GM19023 (cell line): ENCODE results near the gene MAGOH.
A peak's percentile ranks its signal among the peaks of the same experiment; 100 is the strongest.
"Not testable (repeated sequence)": the region's sequence is repeated elsewhere in the genome, so short reads cannot be mapped to it uniquely, and the experiment has no call there.

ENCODE experiments used
- ATAC-seq: cut with Tn5 transposase; IDR thresholded peaks from one replicate; pipeline ENCODE4 v1.9.1; 2021; ENCODE audit warnings: mild to moderate bottlenecking, moderate library complexity; ENCODE audit not compliant: unreplicated experiment

The MAGOH gene

DNA sequence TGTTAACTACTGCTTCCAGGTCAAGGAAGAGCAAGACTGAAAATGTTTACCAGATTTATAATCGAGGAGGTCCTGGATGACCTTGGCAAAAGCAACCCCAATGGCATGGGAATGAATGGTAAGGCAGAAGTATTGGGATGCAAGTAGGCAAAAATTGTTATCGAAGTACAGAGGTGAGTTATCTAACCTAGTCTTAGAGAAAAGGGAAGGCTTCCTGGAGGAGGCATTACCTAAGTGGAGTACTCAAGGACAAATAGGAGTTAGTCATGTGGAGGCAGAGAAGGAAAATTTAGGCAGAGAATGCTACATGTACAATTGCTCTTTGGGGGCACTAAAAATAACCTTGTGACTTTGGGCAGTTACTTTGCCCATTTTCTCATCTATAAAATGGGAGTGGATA lies 3.5 kb upstream of the MAGOH start:
- no peak for ATAC-seq

- ATAC-seq: no peak
Observed at GRCh38 chr1:53237638-53238037, 680 bp downstream of the MAGOH start.

- no peak for ATAC-seq
Observed at GRCh38 chr1:53220962-53221286, 17.4 kb downstream of the MAGOH start.

DNA sequence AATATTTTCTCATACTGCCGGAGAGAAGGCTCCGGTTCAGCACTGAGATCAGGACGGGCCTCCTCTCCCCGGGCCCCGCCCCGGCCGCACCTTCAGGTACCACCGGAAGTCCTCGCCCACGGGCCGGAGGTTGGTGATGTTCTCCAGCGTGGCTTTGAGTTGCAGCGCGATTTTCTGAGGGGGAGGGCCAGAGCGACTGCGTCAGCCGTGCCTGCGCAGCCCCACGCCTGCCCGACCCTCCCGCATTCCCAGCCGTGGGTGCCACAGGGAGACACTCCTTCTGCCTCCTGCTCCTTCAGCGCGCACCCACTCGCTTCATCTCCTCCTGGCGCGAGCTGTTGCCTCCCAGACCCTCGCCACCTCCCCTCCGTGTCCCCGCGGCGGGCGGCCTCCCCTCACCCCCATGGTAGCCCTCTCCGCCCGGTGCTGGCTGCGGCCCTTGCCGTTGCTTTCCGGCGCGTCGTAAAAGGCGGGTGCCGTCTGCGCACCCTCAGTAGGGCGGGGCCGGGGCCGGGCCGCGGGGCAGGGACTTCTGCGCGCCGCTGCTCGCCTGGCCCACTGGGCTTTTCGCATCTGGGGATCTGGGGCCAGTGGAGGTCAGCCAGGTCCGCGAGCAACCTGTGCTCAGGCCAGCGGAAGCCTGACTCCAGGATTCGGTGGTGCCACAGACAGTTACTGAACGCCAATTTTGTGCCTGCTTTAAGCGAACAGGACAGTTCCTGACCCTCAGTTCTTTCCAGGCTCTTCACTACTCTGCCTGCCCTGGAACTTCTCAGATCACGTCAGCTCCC lies 18.0 kb downstream of the MAGOH start, which contains the start of gene CZIB:
Gene CZIB (minus strand): TSS at position 464 of the 791 bp plus-strand sequence. CDS start 59 bp downstream, at position 405.
- ATAC-seq: peak; percentile 91

GRCh38 chr1:53219711-53220110 lies 18.6 kb downstream of the MAGOH start:
- ATAC-seq: no peak

- ATAC-seq: no peak
Observed at GRCh38 chr1:53218201-53218600, 20.1 kb downstream of the MAGOH start.

DNA sequence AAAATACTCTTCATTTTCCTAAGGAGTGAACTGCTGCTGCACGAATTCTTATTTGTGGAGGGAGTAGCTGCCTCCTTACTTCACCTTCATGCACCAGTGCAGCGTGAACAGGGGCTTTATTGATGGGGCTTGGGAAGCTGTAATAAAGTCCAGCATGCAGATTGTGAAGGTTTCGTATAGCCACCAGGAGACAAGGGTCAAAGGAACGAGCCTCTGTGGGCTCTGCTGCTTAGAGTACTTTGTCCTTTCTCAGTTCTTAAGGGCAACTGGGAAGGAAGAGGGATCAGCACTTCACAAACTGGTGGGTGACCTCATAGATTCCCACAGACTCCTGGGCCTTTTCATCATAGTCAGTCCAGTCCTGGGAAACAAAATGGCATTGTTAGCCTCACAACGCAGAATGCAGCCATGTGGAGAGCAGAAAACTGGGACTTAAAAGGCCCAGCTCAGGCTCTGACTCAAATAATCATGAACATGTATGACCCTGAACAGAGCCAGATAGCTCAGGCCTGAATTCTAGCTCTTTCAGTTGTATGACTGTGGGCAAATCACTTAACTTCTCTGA lies 23.9 kb downstream of the MAGOH start:
- no peak for ATAC-seq

DNA sequence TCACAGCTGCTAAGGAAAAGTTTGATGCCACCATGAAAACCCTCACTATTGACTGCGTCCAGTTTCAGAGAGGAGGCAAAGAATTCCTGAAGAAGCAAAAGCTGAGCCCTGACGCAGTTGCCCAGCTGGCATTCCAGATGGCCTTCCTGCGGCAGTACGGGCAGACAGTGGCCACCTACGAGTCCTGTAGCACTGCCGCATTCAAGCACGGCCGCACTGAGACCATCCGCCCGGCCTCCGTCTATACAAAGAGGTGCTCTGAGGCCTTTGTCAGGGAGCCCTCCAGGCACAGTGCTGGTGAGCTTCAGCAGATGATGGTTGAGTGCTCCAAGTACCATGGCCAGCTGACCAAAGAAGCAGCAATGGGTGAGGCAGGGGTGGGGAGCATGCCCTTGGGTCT lies 27.4 kb downstream of the MAGOH start:
- ATAC-seq: no peak

DNA sequence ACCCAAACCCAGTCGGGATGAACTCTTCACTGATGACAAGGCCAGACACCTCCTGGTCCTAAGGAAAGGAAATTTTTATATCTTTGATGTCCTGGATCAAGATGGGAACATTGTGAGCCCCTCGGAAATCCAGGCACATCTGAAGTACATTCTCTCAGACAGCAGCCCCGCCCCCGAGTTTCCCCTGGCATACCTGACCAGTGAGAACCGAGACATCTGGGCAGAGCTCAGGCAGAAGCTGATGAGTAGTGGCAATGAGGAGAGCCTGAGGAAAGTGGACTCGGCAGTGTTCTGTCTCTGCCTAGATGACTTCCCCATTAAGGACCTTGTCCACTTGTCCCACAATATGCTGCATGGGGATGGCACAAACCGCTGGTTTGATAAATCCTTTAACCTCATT lies 28.0 kb downstream of the MAGOH start:
- no peak for ATAC-seq

DNA sequence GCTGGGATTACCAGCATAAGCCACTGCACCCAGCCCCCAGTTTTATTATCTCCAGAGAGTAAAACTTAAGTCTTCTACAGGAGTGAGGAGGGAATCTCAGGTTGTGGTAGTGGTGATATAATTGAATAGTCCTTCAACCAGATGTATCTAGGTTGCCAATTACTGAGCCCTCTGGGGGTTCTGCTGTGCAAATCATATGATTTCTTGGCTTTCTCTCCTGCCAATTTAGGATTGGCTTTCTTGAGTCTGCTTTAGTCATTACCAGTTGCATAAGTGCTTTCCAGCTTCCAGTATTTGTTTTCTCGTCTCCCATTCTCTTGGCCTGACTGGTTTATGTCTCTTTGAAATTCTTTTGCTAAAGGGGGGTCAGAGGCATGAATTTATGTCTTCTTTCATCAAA lies 30.6 kb downstream of the MAGOH start:
- ATAC-seq: no peak

DNA sequence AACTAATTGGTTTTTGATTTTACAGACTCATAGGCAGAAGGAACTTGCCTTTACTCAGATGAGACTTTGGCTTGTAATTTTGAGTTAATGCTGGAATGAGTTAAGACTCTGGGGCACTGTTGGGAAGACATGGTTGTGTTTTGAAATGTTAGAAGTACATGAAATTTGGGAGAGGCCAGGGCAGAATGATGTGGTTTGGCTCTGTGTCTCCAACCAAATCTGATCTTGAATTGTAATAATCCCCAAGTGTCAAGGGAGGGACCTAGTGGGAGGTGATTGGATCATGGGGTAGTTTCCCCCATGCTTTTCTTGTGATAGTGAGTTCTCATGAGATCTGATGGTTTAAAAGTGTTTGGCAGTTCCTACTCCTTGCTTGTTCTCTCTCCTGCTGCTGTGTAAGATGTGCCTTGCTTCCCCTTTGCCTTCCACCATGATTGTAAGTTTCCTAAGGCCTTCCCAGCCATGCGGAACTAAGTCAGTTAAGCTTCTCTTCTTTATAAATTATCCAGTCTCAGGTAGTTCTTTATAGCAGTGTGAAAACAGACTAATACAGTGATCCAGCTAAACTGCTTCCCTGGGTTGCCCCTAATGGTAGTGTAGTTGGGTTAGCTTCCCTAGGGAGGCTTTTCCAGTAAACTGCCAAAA lies 31.5 kb downstream of the MAGOH start:
- no peak for ATAC-seq

GRCh38 chr1:53206083-53206685 lies 32.1 kb downstream of the MAGOH start:
- not testable (repeated sequence) for ATAC-seq

- not testable (repeated sequence) for ATAC-seq
Observed at GRCh38 chr1:53205496-53205895, 32.8 kb downstream of the MAGOH start.

GRCh38 chr1:53203466-53203865 lies 34.9 kb downstream of the MAGOH start:
- no peak for ATAC-seq

GRCh38 chr1:53198241-53198651 lies 40.1 kb downstream of the MAGOH start:
- no peak for ATAC-seq

DNA sequence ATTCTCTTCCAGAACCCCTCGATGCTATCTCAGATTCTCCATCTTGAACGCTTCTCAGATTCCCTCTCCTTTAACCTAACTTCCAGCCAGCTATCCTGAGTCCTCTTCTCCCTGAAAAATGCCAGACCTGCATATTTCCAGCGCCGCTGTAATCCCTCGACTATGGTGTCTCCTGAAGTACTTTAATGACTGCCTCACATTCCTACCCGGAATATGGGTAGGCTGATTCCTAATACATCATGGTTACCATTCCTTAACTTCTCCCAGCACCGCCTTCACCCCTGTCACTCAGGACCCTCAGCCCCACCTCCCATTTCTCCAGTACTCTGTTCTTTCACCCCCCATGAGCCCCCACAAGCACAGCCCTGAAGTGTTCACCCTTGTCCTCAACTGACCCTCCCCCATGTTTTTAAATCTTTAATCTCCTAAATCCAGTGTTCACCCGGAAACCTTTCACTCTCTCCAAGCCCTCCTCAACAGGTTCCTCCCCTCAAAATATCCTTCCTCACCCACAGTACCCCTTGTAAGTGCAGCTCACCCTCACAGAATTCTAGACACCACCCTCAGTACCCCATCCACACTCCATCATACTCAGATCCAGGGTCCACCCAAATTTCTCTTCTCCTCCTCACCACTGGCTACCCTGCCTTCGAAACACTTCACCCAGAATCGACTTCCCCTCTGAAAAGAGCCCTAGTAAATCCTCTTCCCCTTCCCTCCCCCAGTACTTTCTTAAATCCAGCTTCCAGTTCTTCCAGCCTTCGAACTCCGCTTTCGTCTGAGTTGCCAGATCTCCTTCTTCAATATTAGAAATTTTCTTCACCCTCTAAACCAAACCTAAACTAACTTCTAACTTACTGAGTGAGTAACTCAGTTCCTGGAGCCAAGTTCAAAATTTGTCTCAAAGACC lies 40.8 kb downstream of the MAGOH start:
- no peak for ATAC-seq

DNA sequence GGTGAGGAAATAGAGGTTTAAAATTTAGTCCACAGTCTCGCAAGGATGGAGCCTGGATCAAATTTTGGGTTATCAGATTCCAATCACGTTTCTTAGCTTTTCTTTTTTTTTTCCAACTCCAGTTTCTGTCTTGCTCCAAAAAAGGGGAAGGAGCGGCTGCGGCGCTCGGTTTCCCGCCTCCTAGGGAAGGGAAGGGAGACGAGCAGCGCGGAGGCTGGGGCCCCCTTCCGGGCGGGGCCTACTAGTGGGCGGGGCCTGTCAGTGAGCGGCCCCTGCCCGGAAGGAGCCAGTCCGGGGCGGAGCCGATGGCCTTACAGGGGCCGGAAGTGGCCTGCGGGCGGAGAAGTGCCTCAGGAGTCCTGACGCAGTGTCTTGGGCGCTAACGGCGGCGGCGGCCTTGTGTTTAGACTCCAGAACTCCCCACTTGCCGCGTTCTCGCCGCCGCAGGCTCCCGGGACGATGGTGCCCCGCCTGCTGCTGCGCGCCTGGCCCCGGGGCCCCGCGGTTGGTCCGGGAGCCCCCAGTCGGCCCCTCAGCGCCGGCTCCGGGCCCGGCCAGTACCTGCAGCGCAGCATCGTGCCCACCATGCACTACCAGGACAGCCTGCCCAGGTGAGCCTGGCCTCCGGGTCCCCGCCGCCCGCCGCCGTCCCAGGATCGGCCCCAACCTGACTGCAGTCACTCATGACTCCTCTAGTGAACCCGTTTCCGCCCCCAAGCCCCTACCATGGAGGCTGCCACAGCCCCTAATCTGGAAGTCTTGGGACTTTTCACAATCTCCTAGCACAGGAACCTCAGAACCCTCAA lies 41.6 kb downstream of the MAGOH start, which contains the start of gene CPT2:
Gene CPT2 (plus strand): TSS at position 340 of the 806 bp plus-strand sequence. CDS start 120 bp downstream, at position 460.
- peak; percentile 99 for ATAC-seq

DNA sequence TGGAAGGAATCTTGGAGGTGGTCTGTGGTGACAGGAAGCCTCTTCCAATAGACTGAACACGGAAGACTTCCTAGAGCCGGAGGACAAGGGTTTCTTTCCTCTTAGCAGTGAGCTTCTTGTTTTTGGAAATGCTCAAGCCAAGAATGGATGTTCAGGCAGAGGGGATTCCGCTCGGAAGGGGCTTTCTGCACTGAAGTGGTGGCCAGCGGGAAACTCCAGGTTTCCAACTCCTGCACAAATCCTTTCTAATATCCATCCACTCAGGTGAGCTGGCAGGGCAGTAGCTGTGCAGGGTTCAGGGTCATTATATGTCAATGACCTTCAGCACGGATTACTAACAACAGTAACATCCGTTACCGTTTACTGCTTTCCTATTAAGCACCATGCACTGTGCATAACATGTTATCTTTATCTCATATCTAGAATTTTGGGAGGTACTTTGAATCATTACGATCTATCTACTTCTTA lies 42.3 kb downstream of the MAGOH start:
- ATAC-seq: peak; percentile 7

- ATAC-seq: no peak
Observed at GRCh38 chr1:53195246-53196016, 42.9 kb downstream of the MAGOH start.
